PC-3 (cell line): ENCODE data around the gene NLRX1. TPM values are rescaled to one million over a fixed set of nuclear protein-coding genes. Genes with fewer than 3 reads are reported as not detected.

Experiments
- ATAC-seq: fragments of 200-7000 bp; cut with Tn5 transposase; 2 replicates; pipeline ENCODE4 v1.9.1; 2020; ENCODE audit warnings: mild to moderate bottlenecking, moderate library complexity
- BruUV-seq: library from RNA; stranded (reverse); fragments of 400-500 nt; replicated peaks from 2 replicates; lab custom pipeline; 2021; lab: Mats Ljungman, UMichigan
- CTCF ChIA-PET: fragments of 300-600 bp; sonication (Branson Sonifier 250); formaldehyde crosslinking; loops from one replicate; lab custom pipeline; 2022; ENCODE audit warnings: antibody characterized with exemption; lab: Charles Lee
- POLR2A ChIA-PET: fragments of 300-600 bp; sonication (Branson Sonifier 250); formaldehyde crosslinking; loops from one replicate; lab custom pipeline; 2022; ENCODE audit warnings: antibody characterized with exemption; ENCODE audit not compliant: unreplicated experiment; lab: Charles Lee
- DNase-seq: peaks from one replicate; pipeline ENCODE4 v3.0.0-alpha.2; 2015
- H2AFZ ChIP-seq: fragments of 300-600 bp; sonication (generic); 2 replicates; pipeline ENCODE4 v1.6.0; 2016; ENCODE audit warnings: antibody characterized with exemption, low read length
- H3F3A ChIP-seq: fragments of 300-600 bp; sonication (generic); one replicate; pipeline ENCODE4 v1.6.0; 2017; ENCODE audit warnings: antibody characterized with exemption, low read length, control low read depth, mild to moderate bottlenecking; ENCODE audit not compliant: unreplicated experiment
- H3K27ac ChIP-seq: fragments of 300-600 bp; sonication (generic); 2 replicates; pipeline ENCODE4 v1.5.1; 2016; ENCODE audit warnings: mild to moderate bottlenecking, low read length
- H3K27me3 ChIP-seq: fragments of 300-600 bp; sonication (generic); 2 replicates; pipeline ENCODE4 v1.6.1; 2016; ENCODE audit warnings: low read length, mixed read lengths
- H3K36me3 ChIP-seq: fragments of 300-600 bp; sonication (generic); 2 replicates; pipeline ENCODE4 v1.6.1; 2016; ENCODE audit warnings: low read depth, mixed run types, low read length, mixed read lengths
- H3K4me1 ChIP-seq: fragments of 300-600 bp; sonication (generic); 2 replicates; pipeline ENCODE4 v1.5.1; 2016; ENCODE audit warnings: low read length; ENCODE audit not compliant: insufficient read depth
- H3K4me2 ChIP-seq: fragments of 300-600 bp; sonication (generic); 2 replicates; pipeline ENCODE4 v1.6.0; 2016; ENCODE audit warnings: low read length
- H3K4me3 ChIP-seq: fragments of 300-600 bp; sonication (generic); 2 replicates; pipeline ENCODE4 v1.5.1; 2016; ENCODE audit warnings: mild to moderate bottlenecking, low read length, mixed read lengths
- H3K79me2 ChIP-seq: fragments of 300-600 bp; sonication (generic); 2 replicates; pipeline ENCODE4 v1.6.1; 2017; ENCODE audit warnings: low read length, mixed read lengths
- H3K9ac ChIP-seq: fragments of 300-600 bp; sonication (generic); 2 replicates; pipeline ENCODE4 v1.6.0; 2016; ENCODE audit warnings: mild to moderate bottlenecking, low read length
- H3K9me2 ChIP-seq: fragments of 300-600 bp; sonication (generic); replicated peaks from 2 replicates; pipeline ENCODE4 v1.6.1; 2016; ENCODE audit warnings: mixed run types, low read length, mixed read lengths
- H3K9me3 ChIP-seq: fragments of 300-600 bp; sonication (generic); 2 replicates; pipeline ENCODE4 v1.6.1; 2016; ENCODE audit warnings: low read length, mixed read lengths
- H4K20me1 ChIP-seq: fragments of 300-600 bp; sonication (generic); 2 replicates; pipeline ENCODE4 v1.6.1; 2016; ENCODE audit warnings: low read length, mixed read lengths
- CTCF ChIP-seq: fragments of 300-600 bp; sonication (generic); conservative IDR thresholded peaks from 2 replicates; pipeline ENCODE4 v1.5.1; 2017; ENCODE audit warnings: antibody characterized with exemption, low read depth, mild to moderate bottlenecking, low read length
- EZH2 ChIP-seq: fragments of 300-600 bp; sonication (generic); IDR thresholded peaks from one replicate; pipeline ENCODE4 v1.6.1; 2017; ENCODE audit warnings: antibody characterized with exemption, mild to moderate bottlenecking, low read length; ENCODE audit not compliant: unreplicated experiment
- EZH2phosphoT487 ChIP-seq: fragments of 300-600 bp; sonication (generic); IDR thresholded peaks from 2 replicates; pipeline ENCODE4 v1.6.1; 2018; ENCODE audit warnings: mild to moderate bottlenecking, antibody characterized with exemption, low read length, borderline replicate concordance
- intact Hi-C: fragments of 100-400 bp; cut with micrococcal nuclease; formaldehyde crosslinking; loops from 2 replicates; pipeline ENCODE4 v1.9.0; 2023
- total RNA-seq: library from RNA; depleted of rRNA; stranded (reverse); fragments of >200 nt; gene quantifications from 2 replicates; pipeline ENCODE4 v1.2.3, GENCODE V29; 2014

Gene NLRX1
- total RNA-seq, 1 experiment from 2014 or later: 17.2 TPM

- H3K4me3 ChIP-seq: peak overlapping the region; percentile 99
- H3K36me3 ChIP-seq: no peaks in the 10 kb centered on the region
- H3K4me1 ChIP-seq: peaks cover 18% of the 10 kb centered on the region
- peak overlapping the region; percentile 90 for H3K4me2 ChIP-seq
- H3F3A ChIP-seq: no peaks in the 10 kb centered on the region
- no peaks in the 10 kb centered on the region for H3K9me2 ChIP-seq
- BruUV-seq: no TSS peak
- ChIA-PET POLR2A (no interaction called here), CTCF (interaction anchor here (0.5 to 1.0 kb wide), 2 partner anchors 76 to 77 kb away, joined by 3 to 5 read pairs; no protein-coding TSS in a partner anchor)
- H3K27ac ChIP-seq: no peak overlapping the region
- intact Hi-C loops: loop anchor here (5.0 kb wide), 1 partner anchor 115 kb away; no protein-coding TSS in a partner anchor
- H3K9me3 ChIP-seq: no peaks in the 10 kb centered on the region
- no peaks in the 10 kb centered on the region for H3K27me3 ChIP-seq
- 0 out of 2 replicates have a peak, but pooled peaks cover 7% of the 10 kb centered on the region for H4K20me1 ChIP-seq
- H2AFZ ChIP-seq: peak overlapping the region; percentile 47; the same call in 1 of the 2 replicates
- TF ChIP-seq CTCF (no peak), EZH2phosphoT487 (no peak), EZH2 (no peak)
- H3K9ac ChIP-seq: peak overlapping the region; percentile 87
- ATAC-seq: no peak
- DNase-seq: no peak
- peaks cover 58% of the 10 kb centered on the region for H3K79me2 ChIP-seq
These were observed 39.0 kb downstream of the NLRX1 start for GRCh38 chr11:119207415-119207960.

GRCh38 chr11:119209186-119209585 lies 40.7 kb downstream of the NLRX1 start:
- Histone ChIP-seq H3K4me3 (no peak overlapping the region), H3K79me2 (peaks cover 75% of the 10 kb centered on the region), H3K36me3 (no peaks in the 10 kb centered on the region), H2AFZ (no peak overlapping the region), H3F3A (no peaks in the 10 kb centered on the region), H3K4me1 (peaks cover 18% of the 10 kb centered on the region), H3K9me3 (no peaks in the 10 kb centered on the region), H3K27me3 (no peaks in the 10 kb centered on the region), H3K27ac (no peak overlapping the region), H4K20me1 (0 out of 2 replicates have a peak, but pooled peaks cover 7% of the 10 kb centered on the region), H3K9ac (no peak overlapping the region), H3K4me2 (no peak overlapping the region), H3K9me2 (no peaks in the 10 kb centered on the region)
- intact Hi-C loops: loop anchor here (5.0 kb wide), 1 partner anchor 113 kb away; no protein-coding TSS in a partner anchor
- DNase-seq: no peak
- ChIA-PET CTCF (no interaction called here), POLR2A (no interaction called here)
- no peak for ATAC-seq
- BruUV-seq: no TSS peak
- TF ChIP-seq EZH2: no peak
- TF ChIP-seq EZH2phosphoT487: no peak
- no peak for TF ChIP-seq CTCF

GRCh38 chr11:119210050-119210449 lies 41.5 kb downstream of the NLRX1 start:
- ChIA-PET POLR2A (no interaction called here), CTCF (interaction anchor here (0.6 kb wide), 1 partner anchor 75 kb away, joined by 7 read pairs; no protein-coding TSS in a partner anchor)
- H2AFZ ChIP-seq: no peak overlapping the region
- no peaks in the 10 kb centered on the region for H3K36me3 ChIP-seq
- peaks cover 83% of the 10 kb centered on the region for H3K79me2 ChIP-seq
- H3K9ac ChIP-seq: no peak overlapping the region
- no peak overlapping the region for H3K27ac ChIP-seq
- no peaks in the 10 kb centered on the region for H3K9me3 ChIP-seq
- intact Hi-C loops: no loop called here
- BruUV-seq: no TSS peak
- H3K4me1 ChIP-seq: peaks cover 17% of the 10 kb centered on the region
- ATAC-seq: no peak
- no peaks in the 10 kb centered on the region for H3K9me2 ChIP-seq
- DNase-seq: no peak
- TF ChIP-seq EZH2 (no peak), EZH2phosphoT487 (no peak), CTCF (no peak)
- no peaks in the 10 kb centered on the region for H3K27me3 ChIP-seq
- H3F3A ChIP-seq: no peaks in the 10 kb centered on the region
- H3K4me3 ChIP-seq: no peak overlapping the region
- no peak overlapping the region for H3K4me2 ChIP-seq
- H4K20me1 ChIP-seq: 0 out of 2 replicates have a peak, but pooled peaks cover 7% of the 10 kb centered on the region
